MM.1S (cell line): ENCODE results near the gene THRB.
"Not testable (repeated sequence)": the region's sequence is repeated elsewhere in the genome, so short reads cannot be mapped to it uniquely, and the experiment has no call there.

ENCODE experiments used
- CTCF ChIP-seq: fragments of 300-600 bp; sonication (generic); IDR thresholded peaks from 2 replicates; pipeline ENCODE4 v1.5.1; 2016; ENCODE audit warnings: antibody characterized with exemption, low read length, mixed read lengths
- EZH2 ChIP-seq: fragments of 300-600 bp; sonication (generic); optimal IDR thresholded peaks from 2 replicates; pipeline ENCODE3; 2017; ENCODE audit warnings: low read depth, mild to moderate bottlenecking, antibody characterized with exemption, low read length, mixed read lengths

GRCh38 chr3:24094818-24095217, 399.8 kb downstream of the THRB start:
- TF ChIP-seq EZH2, CTCF: not testable (repeated sequence)
